A549 (cell line): ENCODE data around the gene PPP1R1B. TPM values are rescaled to one million over a fixed set of nuclear protein-coding genes. Genes with fewer than 3 reads are reported as not detected.

Source experiments
- ATAC-seq, 2 experiments: fragments of 200-7000 bp in 1 of 2; fragments of >200 bp in 1 of 2; cut with Nextera tagmentation in 1 of 2; cut with Tn5 transposase in 1 of 2; 3 replicates each; pipeline versions ENCODE4 v1.8.0 to v1.9.1; 2018 to 2020; ENCODE audit warnings: mild to moderate bottlenecking in 1 of 2, moderate library complexity in 1 of 2
- CTCF ChIA-PET: fragments of 300-600 bp; sonication (Branson Sonifier 250); formaldehyde crosslinking; extraction: SDS; loops from one replicate; lab custom pipeline; 2021; ENCODE audit warnings: antibody characterized with exemption, inconsistent platforms; lab: Yijun Ruan, JAX
- POLR2A ChIA-PET: fragments of 350-600 bp; formaldehyde crosslinking; extraction: SDS; loops from one replicate; lab custom pipeline; 2021; ENCODE audit warnings: antibody characterized with exemption, inconsistent platforms; lab: Yijun Ruan, JAX
- DNase-seq, 2 experiments: peaks; one replicate each; pipeline versions ENCODE4 v3.0.0 to v3.0.0-alpha.2; 2011 to 2016; ENCODE audit warnings: low read depth in 1 of 2, low spot score in 1 of 2
- FAIRE-seq: peaks from 2 replicates; lab custom pipeline; 2011; peaks lifted over from hg19 to GRCh38; lab: Jason Lieb, UNC
- H3K27ac ChIP-seq, 2 experiments: fragments of >200 bp; sonication (Bioruptor Twin); formaldehyde crosslinking; 3 replicates each; pipeline ENCODE4 v1.5.1; 2016 to 2017
- H3K4me1 ChIP-seq: fragments of >200 bp; sonication (Bioruptor Twin); formaldehyde crosslinking; 3 replicates; pipeline ENCODE4 v1.6.1; 2016
- H3K4me2 ChIP-seq: fragments of >200 bp; sonication (Bioruptor Twin); formaldehyde crosslinking; 3 replicates; pipeline ENCODE4 v1.6.1; 2016
- H3K4me3 ChIP-seq: fragments of >200 bp; sonication (Bioruptor Twin); formaldehyde crosslinking; 3 replicates; pipeline ENCODE4 v1.5.1; 2016
- H3K9me3 ChIP-seq: fragments of >200 bp; sonication (Bioruptor Twin); formaldehyde crosslinking; 3 replicates; pipeline ENCODE4 v1.6.1; 2016
- BCL3 ChIP-seq: fragments of >200 bp; sonication (Bioruptor Twin); formaldehyde crosslinking; IDR thresholded peaks from 3 replicates; pipeline ENCODE4 v1.6.1; 2016
- CTCF ChIP-seq: fragments of >200 bp; sonication (Bioruptor Twin); formaldehyde crosslinking; IDR thresholded peaks from 3 replicates; pipeline ENCODE4 v1.5.1; 2016
- E2F6 ChIP-seq: IDR thresholded peaks from 2 replicates; pipeline ENCODE4 v1.6.1; 2012; ENCODE audit warnings: low read depth, borderline replicate concordance
- EHF ChIP-seq: fragments of 250-450 bp; sonication (Bioruptor Pico); IDR thresholded peaks from 2 replicates; pipeline ENCODE4 v1.5.0; 2020; ENCODE audit warnings: mild to moderate bottlenecking
- EHMT2 ChIP-seq: fragments of 200-600 bp; sonication (generic); IDR thresholded peaks from 2 replicates; pipeline ENCODE4 v1.6.1; 2016; ENCODE audit warnings: antibody characterized with exemption, low read depth, mild to moderate bottlenecking, moderate library complexity
- EP300 ChIP-seq, 2 experiments: fragments of >200 bp; sonication (Bioruptor Twin); formaldehyde crosslinking; IDR thresholded peaks; 2 replicates in 1 of 2; 3 replicates in 1 of 2; pipeline ENCODE4 v1.6.1; 2016 to 2017
- ESRRA ChIP-seq: fragments of 150-350 bp; IDR thresholded peaks from 2 replicates; pipeline ENCODE4 v1.6.1; 2014; ENCODE audit warnings: mild to moderate bottlenecking, low read length, borderline replicate concordance
- FOSL2 ChIP-seq, 2 experiments: fragments of 450-650 bp in 1 of 2; fragments of >200 bp in 1 of 2; sonication (Bioruptor Twin) in 1 of 2; formaldehyde crosslinking; IDR thresholded peaks; 2 replicates each; pipeline versions ENCODE4 v1.5.0 to v1.6.1; 2016 to 2020; ENCODE audit warnings: mild to moderate bottlenecking in 1 of 2, moderate library complexity in 1 of 2
- HDAC2 ChIP-seq: fragments of 200-600 bp; sonication (generic); IDR thresholded peaks from 2 replicates; pipeline ENCODE4 v1.6.1; 2016
- HMGXB4 ChIP-seq: fragments of 250-450 bp; sonication (Bioruptor Pico); IDR thresholded peaks from 2 replicates; pipeline ENCODE4 v1.5.0; 2021; ENCODE audit warnings: mild to moderate bottlenecking, moderate library complexity, borderline replicate concordance
- HOXB13 ChIP-seq: fragments of 250-450 bp; sonication (Bioruptor Pico); IDR thresholded peaks from 2 replicates; pipeline ENCODE4 v1.5.0; 2020; ENCODE audit warnings: low read depth, mild to moderate bottlenecking, moderate library complexity
- POLR2AphosphoS2 ChIP-seq: conservative IDR thresholded peaks from 2 replicates; pipeline ENCODE4 v1.6.1; 2012; ENCODE audit warnings: low read length, improper control_type of control experiment, inconsistent platforms
- RAD21 ChIP-seq, 2 experiments: fragments of >200 bp in 1 of 2; sonication (Bioruptor Twin) in 1 of 2; formaldehyde crosslinking in 1 of 2; IDR thresholded peaks in 1 of 2; conservative IDR thresholded peaks in 1 of 2; 2 replicates in 1 of 2; 3 replicates in 1 of 2; pipeline ENCODE4 v1.6.1; 2012 to 2018; ENCODE audit warnings: inconsistent platforms in 1 of 2
- RARB ChIP-seq: fragments of 250-450 bp; sonication (Bioruptor Pico); IDR thresholded peaks from 2 replicates; pipeline ENCODE4 v1.8.0; 2021; ENCODE audit warnings: mild to moderate bottlenecking, moderate library complexity
- RFX5 ChIP-seq: fragments of 450-650 bp; IDR thresholded peaks from 2 replicates; pipeline ENCODE4 v1.7.1; 2014; ENCODE audit warnings: antibody characterized with exemption, mild to moderate bottlenecking, moderate library complexity
- TP53 ChIP-seq: fragments of 250-450 bp; sonication (Bioruptor Pico); IDR thresholded peaks from 2 replicates; pipeline ENCODE4 v1.5.0; 2021; ENCODE audit warnings: mild to moderate bottlenecking, moderate library complexity
- USF2 ChIP-seq: fragments of 450-650 bp; IDR thresholded peaks from 2 replicates; pipeline ENCODE4 v1.6.1; 2014; ENCODE audit warnings: antibody characterized with exemption
- ZSCAN20 ChIP-seq: fragments of 250-450 bp; sonication (Bioruptor Pico); IDR thresholded peaks from 2 replicates; pipeline ENCODE4 v1.8.0; 2022; ENCODE audit warnings: mild to moderate bottlenecking, moderate library complexity
- WGBS: methylation state at CpG from one replicate; pipeline ENCODE4 v1.1.6; 2017; ENCODE audit errors: missing lambda C conversion rate; 5-methylcytosine and 5-hydroxymethylcytosine counted together
- polyA plus RNA-seq, 4 experiments: library from polyadenylated mRNA; depleted of rRNA in 3 of 4; stranded (reverse); fragments of >200 nt; fragmentation: RNase III in 1 of 4; extraction: RNeasy Plus Mini Kit Qiagen cat#74134 plus additional on column Dnase treatment in 1 of 4; gene quantifications; 2 replicates in 3 of 4; 3 replicates in 1 of 4; pipeline ENCODE4 v1.2.3, GENCODE V29; 2011 to 2017
- TF ChIP-seq, protein P1 (sequence below): fragments of 250-450 bp; sonication (Bioruptor Pico); IDR thresholded peaks from 2 replicates; pipeline ENCODE4 v1.5.0; 2020; ENCODE audit warnings: low read depth, mild to moderate bottlenecking, moderate library complexity

PPP1R1B gene
- polyA plus RNA-seq, 2 of the 4 experiments (the other 2 are of a cell fraction) = 0.10 TPM; not detected in 1

- ChIA-PET CTCF (interaction anchor here (0.5 to 8.8 kb wide), 4 partner anchors 20 to 157 kb away, joined by 3 to 145 read pairs (median 44); no protein-coding TSS in a partner anchor), POLR2A (no interaction called here)
- no peak for FAIRE-seq
- H3K4me2 ChIP-seq = no peak overlapping the region
- 67% methylated on average over 3 of the region's 7 CpGs for WGBS
- H3K4me3 ChIP-seq = no peak overlapping the region
- no peak for ATAC-seq
- DNase-seq = no peak
- H3K4me1 ChIP-seq = no peaks in the 10 kb centered on the region
- no peaks in the 10 kb centered on the region for H3K9me3 ChIP-seq
- H3K27ac ChIP-seq = no peak overlapping the region
- TF ChIP-seq RFX5 (no peak), HOXB13 (CRISPR knock-in tag) (no peak), ZSCAN20 (CRISPR knock-in tag) (no peak), E2F6 (no peak)
These were observed 46.7 kb upstream of the PPP1R1B start for GRCh38 chr17:39580082-39580468.

DNA sequence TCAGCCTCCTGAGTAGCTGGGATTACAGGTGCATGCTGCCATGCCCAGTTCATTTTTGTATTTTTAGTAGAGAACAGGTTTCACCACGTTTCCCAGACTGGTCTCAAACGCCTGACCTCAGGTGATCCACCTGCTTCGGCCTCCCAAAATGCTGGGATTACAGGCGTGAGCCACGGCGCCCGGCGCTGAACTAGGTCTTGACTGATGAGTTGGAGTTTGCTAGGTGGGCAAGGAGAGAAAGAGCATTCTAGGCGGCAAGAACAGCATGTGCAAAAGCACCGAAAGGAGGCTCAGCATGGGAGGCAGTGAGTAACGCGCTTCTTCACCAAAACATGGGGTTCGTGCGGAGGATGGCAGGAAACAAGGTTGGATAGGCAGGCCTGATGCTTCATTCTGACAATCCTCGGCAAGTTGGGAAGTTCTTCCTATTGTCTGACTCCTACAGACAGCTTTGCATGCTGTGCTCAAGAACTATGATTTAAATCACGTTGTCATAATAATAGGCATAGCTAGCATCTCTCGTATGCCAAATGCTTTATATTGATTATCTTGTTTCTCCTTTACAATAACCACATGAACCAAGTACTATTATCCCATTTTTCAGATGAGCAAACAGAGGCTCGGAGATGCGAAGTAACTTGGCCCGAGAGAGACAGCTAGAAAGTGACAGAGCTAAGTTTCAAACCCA is 45.5 kb upstream of the PPP1R1B start:
- H3K4me2 ChIP-seq = no peak overlapping the region
- no peak overlapping the region for H3K27ac ChIP-seq
- no peak for FAIRE-seq
- 73% methylated on average over 20 of the region's 20 CpGs for WGBS
- no peak for TF ChIP-seq BCL3
- TF ChIP-seq CTCF = no peak
- no peak for TF ChIP-seq RAD21 (conservative IDR thresholded peaks at IDR 0.05 in 1 of 2, IDR thresholded peaks at IDR 0.05 in 1 of 2)
- TF ChIP-seq USF2 = no peak
- ChIA-PET CTCF (interaction anchor here (1.0 to 8.8 kb wide), 2 partner anchors 19 to 30 kb away, joined by 3 to 145 read pairs; no protein-coding TSS in a partner anchor), POLR2A (no interaction called here)
- no peaks in the 10 kb centered on the region for H3K9me3 ChIP-seq
- H3K4me1 ChIP-seq = no peaks in the 10 kb centered on the region
- ATAC-seq = no peak
- H3K4me3 ChIP-seq = no peak overlapping the region
- no peak for DNase-seq

DNA sequence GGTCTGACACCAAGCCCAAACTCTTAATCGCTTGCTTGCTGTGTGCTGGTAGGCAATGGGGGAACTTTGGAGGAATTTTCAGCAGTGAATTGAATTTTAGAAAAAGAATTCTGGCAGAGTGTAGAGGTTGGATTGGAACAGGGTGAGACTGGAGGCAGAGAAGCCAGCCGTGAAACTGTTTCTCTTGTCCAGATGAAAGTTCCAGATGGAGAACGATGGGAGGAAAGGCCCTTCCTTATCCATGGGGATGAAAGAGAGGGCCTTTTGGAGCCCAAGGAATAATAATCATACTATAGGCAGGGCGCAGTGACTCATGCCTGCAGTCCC is 45.0 kb upstream of the PPP1R1B start:
- CTCF ChIA-PET = interaction anchor here (8.8 kb wide), 1 partner anchor 31 kb away, joined by 145 read pairs; no protein-coding TSS in a partner anchor
- FAIRE-seq = no peak
- TF ChIP-seq BCL3 (no peak), EP300 (IDR thresholded peaks at IDR 0.05) (no peak), RARB (CRISPR knock-in tag) (no peak), CTCF (no peak), FOSL2 (IDR thresholded peaks at IDR 0.05) (no peak), FOSL2 (CRISPR knock-in tag; IDR thresholded peaks at IDR 0.05) (no peak), TP53 (no peak), HOXB13 (CRISPR knock-in tag) (no peak), EHF (no peak), HMGXB4 (CRISPR knock-in tag) (no peak), HDAC2 (no peak), RAD21 (conservative IDR thresholded peaks at IDR 0.05 in 1 of 2, IDR thresholded peaks at IDR 0.05 in 1 of 2) (no peak), ESRRA (no peak), POLR2AphosphoS2 (no peak), EHMT2 (no peak), RFX5 (no peak)
- TF ChIP-seq, protein P1, sequence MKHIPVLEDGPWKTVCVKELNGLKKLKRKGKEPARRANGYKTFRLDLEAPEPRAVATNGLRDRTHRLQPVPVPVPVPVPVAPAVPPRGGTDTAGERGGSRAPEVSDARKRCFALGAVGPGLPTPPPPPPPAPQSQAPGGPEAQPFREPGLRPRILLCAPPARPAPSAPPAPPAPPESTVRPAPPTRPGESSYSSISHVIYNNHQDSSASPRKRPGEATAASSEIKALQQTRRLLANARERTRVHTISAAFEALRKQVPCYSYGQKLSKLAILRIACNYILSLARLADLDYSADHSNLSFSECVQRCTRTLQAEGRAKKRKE (CRISPR knock-in tag) = no peak

More for the DNA sequence above, 45.0 kb upstream of the PPP1R1B start:
- 75% methylated on average over 4 of the region's 4 CpGs for WGBS
- Histone ChIP-seq H3K4me3 (no peak overlapping the region), H3K4me1 (no peaks in the 10 kb centered on the region), H3K9me3 (no peaks in the 10 kb centered on the region), H3K27ac (no peak overlapping the region), H3K4me2 (no peak overlapping the region)
- POLR2A ChIA-PET = no interaction called here
- no peak for DNase-seq
- no peak for ATAC-seq
